Endothelial cell (in vitro differentiated cells): ENCODE measurements around the gene TEAD2. TPM values are rescaled to one million over a fixed set of nuclear protein-coding genes. Genes with fewer than 3 reads are reported as not detected.

Source experiments
- DNase-seq: peaks from one replicate; pipeline ENCODE4 v3.0.0; 2021; ENCODE audit warnings: low spot score
- H3K27ac Mint-ChIP-seq: one replicate; pipeline ENCODE4 v1.8.0; 2021; ENCODE audit warnings: mixed read lengths, inconsistent platforms; ENCODE audit not compliant: unreplicated experiment
- H3K27me3 Mint-ChIP-seq: one replicate; pipeline ENCODE4 v1.8.0; 2021; ENCODE audit warnings: mild to moderate bottlenecking, moderate library complexity, mixed read lengths, inconsistent platforms; ENCODE audit not compliant: unreplicated experiment
- H3K36me3 Mint-ChIP-seq: one replicate; pipeline ENCODE4 v1.8.0; 2021; ENCODE audit warnings: mild to moderate bottlenecking, low read depth, mixed read lengths, inconsistent platforms; ENCODE audit not compliant: unreplicated experiment
- H3K4me1 Mint-ChIP-seq: one replicate; pipeline ENCODE4 v1.8.0; 2021; ENCODE audit warnings: mild to moderate bottlenecking, mixed read lengths, inconsistent platforms; ENCODE audit not compliant: unreplicated experiment
- H3K4me3 Mint-ChIP-seq: one replicate; pipeline ENCODE4 v1.8.0; 2021; ENCODE audit warnings: mild to moderate bottlenecking, mixed read lengths, inconsistent platforms; ENCODE audit not compliant: unreplicated experiment
- H3K9me3 Mint-ChIP-seq: one replicate; pipeline ENCODE4 v1.8.0; 2021; ENCODE audit warnings: mixed read lengths, inconsistent platforms; ENCODE audit not compliant: unreplicated experiment
- long read RNA-seq: library from polyadenylated mRNA; unstranded; transcript quantifications from one replicate; pipeline ENCODE4 v2.0.0, GENCODE V29; 2020; ENCODE audit not compliant: unreplicated experiment
- total RNA-seq: library from RNA; stranded (reverse); fragmentation: NEBNext Ultra II Directional; extraction: Animal tissue kit (Norgen Biotek cat#: 25700); gene quantifications from one replicate; pipeline ENCODE4 v1.2.1, GENCODE V29; 2021; ENCODE audit not compliant: unreplicated experiment
- TF ChIP-seq, protein P1 (sequence below): fragments of 200-600 bp; sonication (generic); IDR thresholded peaks from one replicate; pipeline ENCODE4 v1.5.0; 2021; ENCODE audit warnings: antibody characterized with exemption; ENCODE audit not compliant: unreplicated experiment

The TEAD2 gene
- 167 TPM for total RNA-seq
- long read RNA-seq, partial matches to known transcripts = 5 of 8 reads
- long read RNA-seq, other reads (novel, unspliced or antisense) = 2 of 8 reads

DNA sequence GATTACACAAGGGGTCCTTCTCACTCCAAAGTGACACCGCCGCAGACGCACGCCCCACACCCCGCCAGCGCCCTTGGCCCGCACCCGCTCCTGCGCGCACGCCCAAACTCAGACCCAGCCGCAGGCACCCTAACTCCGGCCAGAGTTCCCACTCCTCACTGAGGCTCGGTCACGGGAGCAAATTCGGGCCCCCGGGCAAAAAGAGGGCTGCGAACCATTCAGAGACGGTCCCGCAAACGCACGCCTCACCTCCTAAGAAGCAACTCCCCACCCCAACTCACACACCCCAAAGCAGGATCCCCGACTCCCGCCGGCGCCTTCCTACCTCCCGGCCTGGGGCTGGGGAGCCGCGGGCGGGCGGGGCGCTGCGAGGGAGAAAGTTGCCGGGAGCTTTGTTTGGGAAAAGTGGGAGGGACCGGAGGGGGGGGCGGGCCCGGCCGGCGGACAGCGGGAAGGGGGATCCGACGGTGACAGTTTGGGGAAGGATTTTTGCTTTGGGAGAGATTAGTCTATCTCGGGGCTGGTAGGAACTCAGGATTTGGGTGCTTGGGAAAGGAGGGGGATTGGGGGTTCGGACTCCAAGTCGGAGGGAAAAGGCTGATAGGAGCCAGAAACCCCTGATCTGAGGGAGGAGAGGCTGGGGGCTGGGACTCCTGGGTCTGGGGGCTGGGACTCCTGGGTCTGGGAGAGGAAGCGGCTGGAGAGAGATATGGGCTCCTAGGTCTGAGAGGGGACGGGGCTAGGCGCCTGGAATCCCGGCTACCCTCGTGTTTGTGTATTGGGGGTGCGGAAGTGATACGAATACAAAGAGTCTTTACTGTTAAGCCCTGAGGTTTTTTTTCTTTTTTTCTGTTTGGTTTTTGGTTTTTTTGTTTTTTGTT is at the start of gene TEAD2:
Gene TEAD2 (minus strand): TSS at position 369 of the 881 bp plus-strand sequence. CDS start 2,341 bp downstream, outside the sequence.
- TF ChIP-seq, protein P1, sequence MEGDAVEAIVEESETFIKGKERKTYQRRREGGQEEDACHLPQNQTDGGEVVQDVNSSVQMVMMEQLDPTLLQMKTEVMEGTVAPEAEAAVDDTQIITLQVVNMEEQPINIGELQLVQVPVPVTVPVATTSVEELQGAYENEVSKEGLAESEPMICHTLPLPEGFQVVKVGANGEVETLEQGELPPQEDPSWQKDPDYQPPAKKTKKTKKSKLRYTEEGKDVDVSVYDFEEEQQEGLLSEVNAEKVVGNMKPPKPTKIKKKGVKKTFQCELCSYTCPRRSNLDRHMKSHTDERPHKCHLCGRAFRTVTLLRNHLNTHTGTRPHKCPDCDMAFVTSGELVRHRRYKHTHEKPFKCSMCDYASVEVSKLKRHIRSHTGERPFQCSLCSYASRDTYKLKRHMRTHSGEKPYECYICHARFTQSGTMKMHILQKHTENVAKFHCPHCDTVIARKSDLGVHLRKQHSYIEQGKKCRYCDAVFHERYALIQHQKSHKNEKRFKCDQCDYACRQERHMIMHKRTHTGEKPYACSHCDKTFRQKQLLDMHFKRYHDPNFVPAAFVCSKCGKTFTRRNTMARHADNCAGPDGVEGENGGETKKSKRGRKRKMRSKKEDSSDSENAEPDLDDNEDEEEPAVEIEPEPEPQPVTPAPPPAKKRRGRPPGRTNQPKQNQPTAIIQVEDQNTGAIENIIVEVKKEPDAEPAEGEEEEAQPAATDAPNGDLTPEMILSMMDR = no peak
- peaks cover 14% of the 10 kb centered on the region for H3K36me3 Mint-ChIP-seq
- H3K4me3 Mint-ChIP-seq = no peak within 1 kb of the TSS
- H3K27me3 Mint-ChIP-seq = peaks cover 18% of the 10 kb centered on the region
- H3K27ac Mint-ChIP-seq = peak within 1 kb of the TSS; percentile 98
- no peaks in the 10 kb centered on the region for H3K9me3 Mint-ChIP-seq
- DNase-seq = peak; percentile 84
- H3K4me1 Mint-ChIP-seq = peaks cover 20% of the 10 kb centered on the region

DNA sequence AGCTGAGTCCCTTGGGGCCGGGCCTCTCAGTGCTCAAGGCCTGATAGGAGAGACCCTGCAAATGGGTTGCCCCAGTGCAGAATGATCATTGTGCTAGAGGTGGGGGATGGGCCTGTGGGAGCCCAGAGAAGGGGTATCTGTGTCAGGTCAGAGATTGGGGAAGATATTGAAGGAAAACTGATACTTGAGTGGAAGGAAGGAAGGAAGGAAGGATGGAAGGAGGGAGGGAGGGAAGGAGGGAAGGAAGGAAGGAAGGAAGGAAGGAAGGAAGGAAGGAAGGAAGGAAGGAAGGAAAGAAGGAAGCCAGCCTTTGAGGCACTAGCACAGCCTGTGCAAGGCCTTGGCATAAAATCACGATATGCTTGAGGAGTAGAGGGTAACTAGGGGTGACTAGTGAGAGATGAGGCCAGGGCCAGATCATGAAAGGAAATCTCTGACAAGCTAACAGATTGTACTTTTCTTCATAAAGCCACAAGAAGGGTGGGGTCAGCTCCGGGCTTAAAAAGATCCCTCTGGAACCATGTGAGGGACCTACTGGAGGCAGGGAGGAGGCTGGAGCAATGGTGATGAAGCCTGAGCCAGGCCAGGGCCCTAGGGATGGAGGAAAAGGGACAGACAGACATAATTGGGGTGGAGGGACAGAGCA is 49.6 kb upstream of the TEAD2 start:
- no peak overlapping the region for H3K4me3 Mint-ChIP-seq
- TF ChIP-seq, protein P1 = no peak
- peak overlapping the region; percentile 8 for H3K27ac Mint-ChIP-seq
- no peaks in the 10 kb centered on the region for H3K9me3 Mint-ChIP-seq
- peaks cover 15% of the 10 kb centered on the region for H3K27me3 Mint-ChIP-seq
- no peak for DNase-seq
- H3K36me3 Mint-ChIP-seq = no peaks in the 10 kb centered on the region
- peaks cover 42% of the 10 kb centered on the region for H3K4me1 Mint-ChIP-seq

DNA sequence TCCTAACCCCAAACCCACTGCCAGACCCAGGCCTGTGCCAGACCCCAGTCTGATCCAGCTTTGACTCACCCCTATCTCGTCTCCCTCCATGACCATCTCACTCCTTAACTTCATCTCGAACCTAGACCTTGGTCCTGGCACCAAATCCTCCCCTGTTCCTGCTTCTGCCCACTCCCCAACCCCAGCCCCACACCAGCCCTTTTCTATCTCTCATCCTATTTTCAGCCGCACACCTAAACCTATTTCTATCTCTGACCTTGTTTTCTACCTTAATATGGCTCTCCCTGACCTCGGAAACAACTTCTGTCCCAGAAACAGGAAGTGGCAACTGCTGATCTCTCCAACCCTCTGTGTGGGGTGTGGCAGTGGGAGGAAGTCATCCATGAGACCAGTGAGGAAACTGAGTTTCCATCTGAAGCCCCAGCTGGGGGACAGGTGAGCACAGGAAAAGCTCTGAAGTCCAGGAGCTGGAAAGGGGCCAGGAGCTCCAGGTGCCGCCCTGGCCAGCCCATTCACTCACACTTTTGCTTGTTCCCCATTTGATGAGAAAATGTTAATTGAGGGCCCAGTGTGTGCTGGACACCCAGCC is 47.3 kb upstream of the TEAD2 start:
- TF ChIP-seq, protein P1 = no peak
- Mint-ChIP-seq H3K4me3 (peak overlapping the region; percentile 58), H3K27ac (peak overlapping the region; percentile 50), H3K4me1 (peaks cover 42% of the 10 kb centered on the region), H3K27me3 (peaks cover 14% of the 10 kb centered on the region), H3K36me3 (no peaks in the 10 kb centered on the region), H3K9me3 (no peaks in the 10 kb centered on the region)
- DNase-seq = no peak

DNA sequence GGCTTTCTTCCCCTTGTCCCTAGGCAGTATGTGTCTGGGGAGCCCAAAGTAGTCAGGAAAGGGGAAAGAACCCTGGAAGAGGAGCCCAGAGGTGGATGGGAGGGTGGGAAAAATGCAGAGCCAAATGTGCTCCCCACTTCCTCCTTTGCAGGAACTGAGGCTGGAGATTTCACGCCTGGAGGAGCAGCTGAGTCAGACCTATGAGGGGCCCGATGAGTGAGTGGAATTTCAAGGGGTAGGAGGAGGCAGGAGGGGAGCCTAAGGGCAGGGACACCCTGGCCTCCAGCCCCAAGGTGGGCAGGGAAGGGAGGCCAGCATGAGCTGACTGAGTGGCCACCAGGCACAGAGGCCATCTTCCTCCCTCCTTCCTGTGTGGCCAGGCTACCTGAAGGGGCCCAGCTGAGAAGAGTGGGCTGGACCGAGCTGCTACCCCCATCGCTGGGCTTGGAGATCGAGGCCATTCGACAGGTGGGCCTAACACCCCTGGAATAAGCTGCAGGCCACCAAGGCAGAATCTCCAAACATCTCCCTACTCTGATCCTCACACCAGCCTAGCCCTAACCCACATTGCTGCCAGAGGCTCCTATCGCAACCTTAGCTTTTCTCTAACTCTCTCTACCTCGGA is 46.7 kb upstream of the TEAD2 start:
- DNase-seq = no peak
- TF ChIP-seq, protein P1 = no peak

More for the DNA sequence above, 46.7 kb upstream of the TEAD2 start:
- H3K4me3 Mint-ChIP-seq = peak overlapping the region; percentile 58
- no peak overlapping the region for H3K27ac Mint-ChIP-seq
- H3K4me1 Mint-ChIP-seq = peaks cover 42% of the 10 kb centered on the region
- no peaks in the 10 kb centered on the region for H3K9me3 Mint-ChIP-seq
- H3K27me3 Mint-ChIP-seq = peaks cover 14% of the 10 kb centered on the region
- no peaks in the 10 kb centered on the region for H3K36me3 Mint-ChIP-seq
